Epithelial cell of prostate (primary cell): Measurements from ENCODE around the gene PCK2.

Experiments used
- DNase-seq: peaks from one replicate; pipeline ENCODE4 v3.0.0-alpha.2; 2011; ENCODE audit warnings: low read depth, low spot score
- H3K27ac ChIP-seq: fragments of 450-650 bp; 2 replicates; pipeline ENCODE4 v1.5.1; 2017; ENCODE audit warnings: mild to moderate bottlenecking

PCK2 gene

DNA sequence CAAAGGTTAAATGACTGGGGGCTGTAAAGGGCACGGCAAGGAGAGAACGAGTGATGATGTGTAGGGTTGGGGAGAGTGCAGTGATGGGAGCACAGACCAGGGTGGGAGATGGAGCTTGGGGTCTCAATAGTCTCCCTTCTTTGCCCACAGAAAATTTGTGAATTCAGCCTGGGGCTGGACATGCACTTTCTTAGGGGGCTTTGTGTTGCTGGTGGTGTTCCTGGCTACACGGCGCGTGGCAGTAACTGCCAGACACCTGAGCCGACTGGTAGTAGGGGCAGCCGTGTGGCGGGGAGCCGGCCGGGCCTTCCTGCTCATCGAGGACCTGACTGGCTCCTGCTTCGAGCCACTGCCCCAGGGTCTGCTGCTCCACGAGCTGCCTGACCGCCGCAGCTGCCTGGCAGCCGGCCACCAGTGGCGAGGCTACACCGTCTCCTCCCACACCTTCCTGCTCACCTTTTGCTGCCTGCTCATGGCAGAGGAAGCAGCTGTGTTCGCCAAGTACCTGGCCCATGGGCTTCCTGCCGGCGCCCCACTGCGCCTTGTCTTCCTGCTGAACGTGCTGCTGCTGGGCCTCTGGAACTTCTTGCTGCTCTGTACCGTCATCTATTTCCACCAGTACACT lies 38.1 kb downstream of the PCK2 start:
- peak; percentile 24 for DNase-seq
- H3K27ac ChIP-seq = no peak overlapping the region

- DNase-seq = no peak
- H3K27ac ChIP-seq = no peak overlapping the region
These were observed 38.9 kb downstream of the PCK2 start for GRCh38 chr14:24132976-24133375.

DNA sequence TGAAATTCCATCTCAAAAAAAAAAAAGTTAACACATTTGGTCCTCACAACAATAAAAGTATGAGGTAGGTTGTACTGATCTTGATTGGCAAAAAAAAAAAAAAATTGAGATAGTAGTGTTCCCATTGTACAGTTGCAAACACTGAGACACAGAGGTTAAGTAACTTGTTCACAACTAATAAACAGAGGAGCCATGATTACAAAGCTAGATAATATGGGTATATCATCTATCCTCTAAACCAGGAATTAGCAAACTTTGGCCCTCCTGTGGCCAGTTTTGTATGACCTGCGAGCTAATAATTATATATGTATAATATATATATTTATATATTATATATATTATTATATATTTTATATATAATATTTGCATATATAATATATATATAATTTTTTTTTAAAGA lies 39.6 kb downstream of the PCK2 start:
- DNase-seq = no peak

DNA sequence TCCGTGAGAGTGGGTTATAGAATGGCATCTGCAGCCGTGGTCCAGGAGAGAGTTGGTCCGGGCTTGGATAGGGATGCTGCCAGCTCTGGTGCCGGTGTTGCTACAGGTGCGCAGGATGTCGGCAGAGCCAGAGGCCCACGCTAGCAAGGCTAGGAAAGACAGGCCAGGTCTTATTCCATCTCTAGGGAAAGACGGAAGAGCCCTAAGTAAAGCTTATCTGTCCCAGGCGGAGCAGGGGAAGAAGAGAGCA lies 41.4 kb downstream of the PCK2 start:
- no peak for DNase-seq
- peak overlapping the region; percentile 36 for H3K27ac ChIP-seq

More for the DNA sequence above, 39.6 kb downstream of the PCK2 start:
- no peak overlapping the region for H3K27ac ChIP-seq

GRCh38 chr14:24135834-24136683 lies 41.9 kb downstream of the PCK2 start, which contains the start of gene PSME1:
Gene PSME1, plus strand, starts transcription at chr14:24136194. Its CDS starts 69 bp downstream, at chr14:24136263.
- peak within 1 kb of the TSS; percentile 36 for H3K27ac ChIP-seq
- no peak for DNase-seq

- peak overlapping the region; percentile 36 for H3K27ac ChIP-seq
- DNase-seq = no peak
These were observed 42.8 kb downstream of the PCK2 start for GRCh38 chr14:24136684-24137528.

- DNase-seq = no peak
- H3K27ac ChIP-seq = no peak overlapping the region
These were observed 43.7 kb downstream of the PCK2 start for GRCh38 chr14:24137529-24138395.

DNA sequence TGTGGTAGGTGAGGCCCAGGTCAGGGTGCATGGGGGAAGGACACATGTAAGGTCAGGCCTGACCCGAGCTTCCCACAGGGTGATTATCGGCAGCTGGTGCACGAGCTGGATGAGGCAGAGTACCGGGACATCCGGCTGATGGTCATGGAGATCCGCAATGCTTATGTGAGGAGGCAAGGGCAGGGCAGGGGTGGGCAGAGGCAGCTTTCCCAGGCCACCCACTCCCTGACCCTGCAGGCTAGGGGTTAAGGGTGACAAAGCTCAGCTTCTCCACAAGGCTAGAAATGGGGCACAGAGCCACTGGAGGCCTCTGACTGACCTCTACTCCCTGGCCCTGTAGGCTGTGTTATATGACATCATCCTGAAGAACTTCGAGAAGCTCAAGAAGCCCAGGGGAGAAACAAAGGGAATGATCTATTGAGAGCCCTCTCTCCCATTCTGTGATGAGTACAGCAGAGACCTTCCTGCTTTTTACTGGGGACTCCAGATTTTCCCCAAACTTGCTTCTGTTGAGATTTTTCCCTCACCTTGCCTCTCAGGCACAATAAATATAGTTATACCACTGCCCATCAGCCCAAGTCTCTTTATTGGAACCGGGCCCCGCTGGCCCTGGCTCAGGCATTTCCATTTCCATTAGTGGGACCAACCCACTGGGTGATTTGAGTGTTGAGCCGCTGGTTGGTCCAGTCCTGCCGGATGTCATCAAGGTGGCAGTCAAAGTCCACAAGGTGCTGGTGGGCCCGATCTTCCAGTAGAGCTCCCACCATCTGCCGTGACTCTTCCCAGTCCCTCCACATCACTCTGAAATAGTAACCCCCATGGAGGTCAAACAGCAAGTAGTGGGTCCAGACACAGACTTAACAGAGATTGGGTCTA lies 44.5 kb downstream of the PCK2 start:
- H3K27ac ChIP-seq = no peak overlapping the region
- no peak for DNase-seq

GRCh38 chr14:24139272-24139934 lies 45.3 kb downstream of the PCK2 start:
- no peak overlapping the region for H3K27ac ChIP-seq
- DNase-seq = no peak

GRCh38 chr14:24141097-24141880 lies 47.2 kb downstream of the PCK2 start, which contains the start of gene EMC9:
Gene EMC9, minus strand, starts transcription at chr14:24141591. Its CDS starts 287 bp downstream, at chr14:24141304.
- peak; percentile 96 for DNase-seq
- H3K27ac ChIP-seq = peak within 1 kb of the TSS; percentile 75

DNA sequence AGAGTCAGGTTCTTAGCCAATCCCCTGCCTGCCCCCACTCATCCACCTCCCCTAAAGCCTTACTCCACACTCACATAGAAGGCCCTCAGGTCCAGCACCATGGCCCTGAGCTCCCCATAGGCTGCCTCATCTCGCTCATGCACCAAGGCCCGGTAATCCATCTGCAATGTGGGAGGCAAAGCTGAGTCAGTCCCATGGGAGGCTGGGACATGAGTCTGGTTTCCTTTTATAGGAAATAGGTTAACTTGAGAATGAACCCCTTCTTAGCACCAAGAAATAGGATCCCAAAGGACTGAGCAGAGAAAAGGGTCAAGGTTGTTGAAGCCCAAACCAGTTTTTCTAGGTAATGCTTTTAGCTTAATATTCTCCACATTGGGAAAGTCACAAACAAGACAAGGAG lies 49.4 kb downstream of the PCK2 start:
- no peak for DNase-seq

GRCh38 chr14:24144451-24144850 lies 50.3 kb downstream of the PCK2 start:
- DNase-seq = no peak
- no peak overlapping the region for H3K27ac ChIP-seq

More for the DNA sequence above, 49.4 kb downstream of the PCK2 start:
- H3K27ac ChIP-seq = no peak overlapping the region

DNA sequence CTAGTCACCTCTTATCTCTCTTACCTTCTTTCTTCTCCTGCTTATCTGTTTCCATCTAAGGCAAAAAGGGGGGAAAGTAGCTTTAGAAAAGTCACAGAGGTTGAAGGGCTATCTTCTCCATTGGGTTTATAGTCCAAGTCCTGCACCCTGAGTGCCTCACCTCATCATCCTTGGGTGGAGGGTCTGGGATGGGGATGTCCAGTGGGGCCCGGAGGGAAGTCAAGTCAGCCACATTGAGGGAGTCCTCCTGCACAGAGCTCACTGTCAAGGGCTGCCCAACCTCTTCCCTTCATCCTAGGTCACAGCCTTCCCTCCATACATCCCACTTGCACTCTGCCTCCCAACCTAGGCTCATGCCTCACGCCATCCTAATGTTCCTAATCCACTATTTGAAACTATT lies 51.1 kb downstream of the PCK2 start:
- no peak overlapping the region for H3K27ac ChIP-seq
- DNase-seq = no peak

- DNase-seq = no peak
- H3K27ac ChIP-seq = peak overlapping the region; percentile 89
These were observed 51.8 kb downstream of the PCK2 start for GRCh38 chr14:24145690-24146452.

GRCh38 chr14:24146453-24146977 lies 52.4 kb downstream of the PCK2 start, which contains the start of gene PSME2:
Gene PSME2, minus strand, starts transcription at chr14:24146610. Its CDS starts 29 bp downstream, at chr14:24146581.
- DNase-seq = peak; percentile 80
- peak within 1 kb of the TSS; percentile 89 for H3K27ac ChIP-seq

DNA sequence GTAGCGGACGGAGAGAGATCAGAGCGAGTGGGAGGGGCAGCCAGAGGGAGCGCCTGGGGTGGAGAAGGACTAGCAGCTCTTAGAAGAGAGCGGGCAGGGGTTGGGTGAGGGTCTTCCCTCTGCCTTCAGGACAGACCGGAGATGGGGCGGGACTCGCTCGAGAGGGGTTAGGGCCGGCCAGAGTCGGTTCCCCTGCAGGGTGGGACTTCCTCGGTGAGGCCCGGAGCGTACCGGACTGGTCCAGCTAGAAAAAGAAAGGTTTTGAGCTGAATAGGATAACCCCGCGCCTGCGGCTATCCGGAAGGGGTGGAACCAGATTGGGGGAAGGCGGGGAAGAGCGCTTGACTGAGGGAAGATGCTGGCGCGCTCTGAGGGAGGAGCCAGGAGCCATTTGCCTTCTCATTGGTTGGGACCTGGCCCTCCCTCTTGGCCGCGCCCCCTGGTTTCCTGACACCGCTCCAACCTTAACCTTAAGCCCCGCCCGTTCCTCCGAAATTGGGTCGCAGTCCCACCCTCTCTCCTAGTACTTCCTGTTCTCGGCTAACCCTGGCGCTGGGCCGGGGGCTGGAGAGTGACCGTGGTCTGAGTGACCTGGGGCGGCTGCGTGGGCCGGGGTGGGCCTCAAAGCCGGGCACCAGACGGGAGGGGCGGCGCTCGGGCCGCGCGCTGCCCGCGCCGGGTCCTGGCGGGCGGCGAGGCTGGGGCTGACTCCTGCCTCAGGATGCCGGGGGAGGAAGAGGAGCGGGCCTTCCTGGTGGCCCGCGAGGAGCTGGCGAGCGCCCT lies 53.1 kb downstream of the PCK2 start, which contains the start of gene RNF31:
TSS of gene RNF31 (plus strand) at position 521 of the 783 bp plus-strand sequence. CDS start at position 722, 201 bp downstream.
- H3K27ac ChIP-seq = peak within 1 kb of the TSS; percentile 89
- peak; percentile 93 for DNase-seq
